OCI-LY7 (cell line): ENCODE data around the gene IKBKE. TPM values are rescaled to one million over a fixed set of nuclear protein-coding genes. Genes with fewer than 3 reads are reported as not detected.

ENCODE experiments used
- BruUV-seq: library from RNA; stranded (reverse); fragments of 400-500 nt; replicated peaks from 2 replicates; lab custom pipeline; 2021; lab: Mats Ljungman, UMichigan
- CTCF ChIA-PET: fragments of 300-600 bp; sonication (Branson Sonifier 250); formaldehyde crosslinking; loops from one replicate; lab custom pipeline; 2022; ENCODE audit warnings: antibody characterized with exemption; ENCODE audit not compliant: unreplicated experiment; lab: Charles Lee
- POLR2A ChIA-PET: fragments of 300-600 bp; sonication (Branson Sonifier 250); formaldehyde crosslinking; loops from one replicate; lab custom pipeline; 2022; ENCODE audit warnings: antibody characterized with exemption; lab: Charles Lee
- DNase-seq: peaks from one replicate; pipeline ENCODE4 v3.0.0-alpha.2; 2015; ENCODE audit warnings: low spot score
- H2AFZ ChIP-seq: fragments of 200-600 bp; sonication (generic), shearing (Covaris generic); 2 replicates; pipeline ENCODE4 v1.6.1; 2014; ENCODE audit warnings: mild to moderate bottlenecking, antibody characterized with exemption, low read length, moderate library complexity
- H3K27ac ChIP-seq: fragments of 200-600 bp; sonication (generic); 2 replicates; pipeline ENCODE4 v1.5.1; 2014; ENCODE audit warnings: mixed run types, low read depth, mild to moderate bottlenecking, moderate library complexity, low read length, inconsistent platforms; ENCODE audit not compliant: poor library complexity, severe bottlenecking
- H3K36me3 ChIP-seq: fragments of 200-600 bp; sonication (generic); 2 replicates; pipeline ENCODE4 v1.6.1; 2014; ENCODE audit warnings: mild to moderate bottlenecking, antibody characterized with exemption, low read length, moderate library complexity, mixed read lengths; ENCODE audit not compliant: insufficient read depth
- H3K4me1 ChIP-seq: fragments of 200-600 bp; sonication (generic); 2 replicates; pipeline ENCODE4 v1.5.1; 2014; ENCODE audit warnings: mild to moderate bottlenecking, low read length; ENCODE audit not compliant: insufficient read depth, poor library complexity, severe bottlenecking
- H3K4me2 ChIP-seq: fragments of 200-600 bp; sonication (generic); 2 replicates; pipeline ENCODE4 v1.6.1; 2014; ENCODE audit warnings: mild to moderate bottlenecking, low read length
- H3K4me3 ChIP-seq: fragments of 200-600 bp; sonication (generic); 2 replicates; pipeline ENCODE4 v1.5.1; 2014; ENCODE audit warnings: mild to moderate bottlenecking, low read depth, low read length; ENCODE audit not compliant: poor library complexity, severe bottlenecking
- H3K79me2 ChIP-seq: fragments of 200-600 bp; sonication (generic); 2 replicates; pipeline ENCODE4 v1.6.1; 2016; ENCODE audit warnings: low read depth, mild to moderate bottlenecking, low read length, moderate library complexity, mixed read lengths; ENCODE audit not compliant: insufficient read depth
- H3K9me2 ChIP-seq: fragments of 200-600 bp; sonication (generic); 2 replicates; pipeline ENCODE4 v1.6.1; 2016; ENCODE audit warnings: mild to moderate bottlenecking, low read length, mixed read lengths; ENCODE audit not compliant: insufficient read depth
- H3K9me3 ChIP-seq: fragments of 200-600 bp; sonication (generic); 2 replicates; pipeline ENCODE4 v1.6.1; 2014; ENCODE audit warnings: mild to moderate bottlenecking, mixed run types, low read length, mixed read lengths
- H4K20me1 ChIP-seq: fragments of 200-600 bp; sonication (generic); 2 replicates; pipeline ENCODE4 v1.6.1; 2014; ENCODE audit warnings: mild to moderate bottlenecking, antibody characterized with exemption, low read length, moderate library complexity, mixed read lengths; ENCODE audit not compliant: insufficient read depth
- EZH2phosphoT487 ChIP-seq: fragments of 200-600 bp; sonication (generic); IDR thresholded peaks from 2 replicates; pipeline ENCODE4 v1.6.1; 2018; ENCODE audit warnings: low read depth, borderline replicate concordance, mild to moderate bottlenecking, mixed run types, antibody characterized with exemption, low read length, moderate library complexity, mixed read lengths
- intact Hi-C: fragments of 100-400 bp; cut with micrococcal nuclease; formaldehyde crosslinking; loops from one replicate; pipeline ENCODE4 v1.10.0; 2022; ENCODE audit not compliant: unreplicated experiment
- total RNA-seq, 2 experiments: library from RNA; depleted of rRNA in 1 of 2; stranded (reverse); fragments of >200 nt in 1 of 2; shearing (Covaris generic) in 1 of 2; gene quantifications; 2 replicates each; pipeline ENCODE4 v1.2.3, GENCODE V29; 2014 to 2022
- TF ChIP-seq, protein P1 (sequence below): fragments of 200-600 bp; sonication (generic); conservative IDR thresholded peaks from 2 replicates; pipeline ENCODE4 v1.5.1; 2014; ENCODE audit warnings: mild to moderate bottlenecking, antibody characterized with exemption, low read length, moderate library complexity, mixed read lengths

Gene IKBKE
- total RNA-seq, 2 experiments from 2014 or later: 23.9 to 38.5 TPM

DNA sequence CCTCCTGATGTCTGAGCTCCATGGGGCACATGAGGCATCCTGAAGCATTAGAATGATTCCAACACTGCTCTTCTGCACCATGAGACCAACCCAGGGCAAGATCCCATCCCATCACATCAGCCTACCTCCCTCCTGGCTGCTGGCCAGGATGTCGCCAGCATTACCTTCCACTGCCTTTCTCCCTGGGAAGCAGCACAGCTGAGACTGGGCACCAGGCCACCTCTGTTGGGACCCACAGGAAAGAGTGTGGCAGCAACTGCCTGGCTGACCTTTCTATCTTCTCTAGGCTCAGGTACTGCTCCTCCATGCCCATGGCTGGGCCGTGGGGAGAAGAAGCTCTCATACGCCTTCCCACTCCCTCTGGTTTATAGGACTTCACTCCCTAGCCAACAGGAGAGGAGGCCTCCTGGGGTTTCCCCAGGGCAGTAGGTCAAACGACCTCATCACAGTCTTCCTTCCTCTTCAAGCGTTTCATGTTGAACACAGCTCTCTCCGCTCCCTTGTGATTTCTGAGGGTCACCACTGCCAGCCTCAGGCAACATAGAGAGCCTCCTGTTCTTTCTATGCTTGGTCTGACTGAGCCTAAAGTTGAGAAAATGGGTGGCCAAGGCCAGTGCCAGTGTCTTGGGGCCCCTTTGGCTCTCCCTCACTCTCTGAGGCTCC lies 26.0 kb downstream of the IKBKE start:
- Histone ChIP-seq H3K9me3 (no peaks in the 10 kb centered on the region), H3K36me3 (peaks cover 44% of the 10 kb centered on the region), H4K20me1 (0 out of 2 replicates have a peak, but pooled peaks cover 4% of the 10 kb centered on the region), H2AFZ (no peak overlapping the region), H3K4me1 (peaks cover 33% of the 10 kb centered on the region), H3K9me2 (no peaks in the 10 kb centered on the region), H3K27ac (no peak overlapping the region), H3K79me2 (no peaks in the 10 kb centered on the region), H3K4me3 (no peak overlapping the region), H3K4me2 (peak overlapping the region; percentile 45)
- ChIA-PET POLR2A (interaction anchor here (0.6 to 1.2 kb wide), 5 partner anchors 11 to 191 kb away, joined by 3 read pairs; no protein-coding TSS in a partner anchor), CTCF (interaction anchor here (0.6 to 1.3 kb wide), 4 partner anchors 26 to 168 kb away, joined by 3 read pairs; partner anchors contain the start of gene IKBKE)
- TF ChIP-seq EZH2phosphoT487: no peak
- TF ChIP-seq, protein P1, sequence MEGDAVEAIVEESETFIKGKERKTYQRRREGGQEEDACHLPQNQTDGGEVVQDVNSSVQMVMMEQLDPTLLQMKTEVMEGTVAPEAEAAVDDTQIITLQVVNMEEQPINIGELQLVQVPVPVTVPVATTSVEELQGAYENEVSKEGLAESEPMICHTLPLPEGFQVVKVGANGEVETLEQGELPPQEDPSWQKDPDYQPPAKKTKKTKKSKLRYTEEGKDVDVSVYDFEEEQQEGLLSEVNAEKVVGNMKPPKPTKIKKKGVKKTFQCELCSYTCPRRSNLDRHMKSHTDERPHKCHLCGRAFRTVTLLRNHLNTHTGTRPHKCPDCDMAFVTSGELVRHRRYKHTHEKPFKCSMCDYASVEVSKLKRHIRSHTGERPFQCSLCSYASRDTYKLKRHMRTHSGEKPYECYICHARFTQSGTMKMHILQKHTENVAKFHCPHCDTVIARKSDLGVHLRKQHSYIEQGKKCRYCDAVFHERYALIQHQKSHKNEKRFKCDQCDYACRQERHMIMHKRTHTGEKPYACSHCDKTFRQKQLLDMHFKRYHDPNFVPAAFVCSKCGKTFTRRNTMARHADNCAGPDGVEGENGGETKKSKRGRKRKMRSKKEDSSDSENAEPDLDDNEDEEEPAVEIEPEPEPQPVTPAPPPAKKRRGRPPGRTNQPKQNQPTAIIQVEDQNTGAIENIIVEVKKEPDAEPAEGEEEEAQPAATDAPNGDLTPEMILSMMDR: no peak
- no TSS peak for BruUV-seq
- intact Hi-C loops: loop anchor here (5.0 kb wide), 1 partner anchor 41 kb away; no protein-coding TSS in a partner anchor
- DNase-seq: peak; percentile 20

DNA sequence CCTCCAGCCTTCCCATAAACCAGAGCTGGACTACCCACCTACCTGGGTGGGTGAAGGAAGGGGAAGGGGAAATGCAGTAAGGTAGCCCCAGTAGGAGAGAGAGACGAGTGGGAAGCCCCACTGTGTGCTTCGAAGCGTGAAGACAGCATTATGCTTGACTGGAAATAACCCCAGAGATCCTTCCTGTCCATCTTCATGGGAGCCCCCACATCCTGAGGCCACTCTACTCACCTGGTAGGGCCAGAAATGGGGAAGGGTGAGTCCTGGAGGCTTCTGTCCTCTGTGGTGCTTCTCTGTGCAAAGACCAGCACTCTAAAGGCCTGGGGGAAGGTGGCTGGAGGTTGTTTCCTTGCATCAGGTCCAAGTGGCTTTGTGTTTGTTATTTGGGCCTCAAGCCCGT lies 27.1 kb downstream of the IKBKE start:
- H3K4me1 ChIP-seq: peaks cover 33% of the 10 kb centered on the region
- H3K9me3 ChIP-seq: no peaks in the 10 kb centered on the region
- CTCF ChIA-PET: no interaction called here
- POLR2A ChIA-PET: interaction anchor here (0.7 kb wide), 3 partner anchors 83 to 1459 kb away, joined by 4 to 5 read pairs (median 4); no protein-coding TSS in a partner anchor
- BruUV-seq: no TSS peak
- intact Hi-C loops: loop anchor here (5.0 kb wide), 1 partner anchor 40 kb away; no protein-coding TSS in a partner anchor
- no peak overlapping the region for H2AFZ ChIP-seq
- no peaks in the 10 kb centered on the region for H3K9me2 ChIP-seq
- DNase-seq: peak; percentile 40
- TF ChIP-seq, protein P1: no peak
- TF ChIP-seq EZH2phosphoT487: no peak
- peaks cover 33% of the 10 kb centered on the region for H3K36me3 ChIP-seq
- peak overlapping the region; percentile 7 for H3K4me3 ChIP-seq
- no peak overlapping the region for H3K27ac ChIP-seq
- H3K79me2 ChIP-seq: no peaks in the 10 kb centered on the region
- H3K4me2 ChIP-seq: peak overlapping the region; percentile 37
- 0 out of 2 replicates have a peak, but pooled peaks cover 4% of the 10 kb centered on the region for H4K20me1 ChIP-seq
